HuH-7.5 (cell line): ENCODE results near the gene HSBP1.
A peak's percentile ranks its signal among the peaks of the same experiment; 100 is the strongest.

Source experiments
- DNase-seq: peaks from one replicate; pipeline ENCODE4 v3.0.0; 2011; ENCODE audit warnings: low spot score

HSBP1 gene

GRCh38 chr16:83807710-83808572, at the start of gene HSBP1:
Gene HSBP1 (plus strand): TSS chr16:83807978. CDS start chr16:83808077, 99 bp downstream.
- DNase-seq, result peak; percentile 89

- DNase-seq, result no peak
Measured at GRCh38 chr16:83762141-83762991, 45.4 kb upstream of the HSBP1 start.

- DNase-seq, result no peak
Measured at GRCh38 chr16:83762992-83763358, 44.8 kb upstream of the HSBP1 start.

- no peak for DNase-seq
Measured at GRCh38 chr16:83768986-83769385, 38.8 kb upstream of the HSBP1 start.

- DNase-seq, result no peak
Measured at GRCh38 chr16:83769397-83770008, 38.3 kb upstream of the HSBP1 start.

- no peak for DNase-seq
Measured at GRCh38 chr16:83771306-83771942, 36.4 kb upstream of the HSBP1 start.

GRCh38 chr16:83772806-83773205, 35.0 kb upstream of the HSBP1 start:
- DNase-seq, result no peak

- DNase-seq, result no peak
Measured at GRCh38 chr16:83774066-83774465, 33.7 kb upstream of the HSBP1 start.

- no peak for DNase-seq
Measured at GRCh38 chr16:83776944-83777343, 30.8 kb upstream of the HSBP1 start.

GRCh38 chr16:83779886-83780285, 27.9 kb upstream of the HSBP1 start:
- no peak for DNase-seq

- no peak for DNase-seq
Measured at GRCh38 chr16:83785455-83785854, 22.3 kb upstream of the HSBP1 start.

GRCh38 chr16:83789642-83790401, 18.0 kb upstream of the HSBP1 start:
- no peak for DNase-seq

- no peak for DNase-seq
Measured at GRCh38 chr16:83791916-83792315, 15.9 kb upstream of the HSBP1 start.

- DNase-seq, result no peak
Measured at GRCh38 chr16:83792391-83792790, 15.4 kb upstream of the HSBP1 start.

GRCh38 chr16:83793179-83793578, 14.6 kb upstream of the HSBP1 start:
- no peak for DNase-seq

- DNase-seq, result no peak
Measured at GRCh38 chr16:83794860-83795554, 12.8 kb upstream of the HSBP1 start.

GRCh38 chr16:83797013-83797412, 10.8 kb upstream of the HSBP1 start:
- no peak for DNase-seq

GRCh38 chr16:83799336-83799735, 8.4 kb upstream of the HSBP1 start:
- no peak for DNase-seq

- no peak for DNase-seq
Measured at GRCh38 chr16:83802135-83802534, 5.6 kb upstream of the HSBP1 start.

- DNase-seq, result no peak
Measured at GRCh38 chr16:83802554-83803205, 5.1 kb upstream of the HSBP1 start.
